GM19238 (cell line): Measurements from ENCODE around the gene REV1.
"Not testable (repeated sequence)": the region's sequence is repeated elsewhere in the genome, so short reads cannot be mapped to it uniquely, and the experiment has no call there.

Experiments used
- DNase-seq: peaks from one replicate; pipeline ENCODE4 v3.0.0; 2011; ENCODE audit warnings: low spot score; ENCODE audit not compliant: insufficient read length

The REV1 gene

DNA sequence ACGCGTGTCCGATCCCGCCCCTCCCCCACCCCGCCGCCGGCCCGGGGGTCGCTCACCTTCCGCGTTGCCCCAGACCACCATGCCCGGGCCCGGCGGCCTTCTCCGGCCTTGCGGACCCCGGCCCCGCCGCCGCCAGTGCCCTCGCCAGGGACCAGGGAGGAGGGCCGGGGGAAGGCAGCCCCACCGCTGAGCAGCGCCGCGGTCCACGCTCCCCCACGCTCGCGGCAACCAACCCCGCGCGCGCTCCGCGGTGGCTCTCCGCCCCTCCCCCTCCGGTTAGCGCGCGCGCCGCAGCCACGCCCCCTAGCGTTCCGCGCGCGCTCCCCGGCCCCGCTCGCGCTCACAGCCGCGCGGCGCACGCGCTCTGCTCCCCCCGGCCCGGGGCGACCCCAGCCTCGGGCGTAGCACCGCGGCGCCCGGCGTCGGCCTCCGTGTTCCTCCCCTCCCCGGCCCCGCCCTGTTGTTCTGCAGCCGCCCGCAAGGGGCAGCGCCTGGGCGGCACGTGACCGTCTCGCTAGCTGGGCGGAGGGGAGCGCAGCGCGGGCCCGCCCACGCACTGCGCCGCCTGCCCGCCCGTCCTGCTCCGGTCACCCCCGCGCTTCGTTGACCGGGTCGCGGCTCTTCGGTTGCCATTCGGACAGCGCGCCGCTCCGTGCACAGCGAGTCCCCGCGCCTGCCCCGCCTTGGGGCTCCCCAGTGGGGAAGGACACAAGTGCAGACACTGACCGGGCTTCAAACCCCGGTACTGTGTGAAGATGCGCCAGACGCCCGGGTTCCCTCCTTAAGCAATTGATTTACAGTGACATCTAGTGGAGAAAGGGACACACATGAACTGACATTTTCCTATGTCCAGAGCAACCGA is at the start of gene REV1:
Gene REV1 (minus strand): TSS at position 257 of the 862 bp plus-strand sequence. CDS start 25,042 bp downstream, outside the sequence.
- peak; percentile 91 for DNase-seq

DNA sequence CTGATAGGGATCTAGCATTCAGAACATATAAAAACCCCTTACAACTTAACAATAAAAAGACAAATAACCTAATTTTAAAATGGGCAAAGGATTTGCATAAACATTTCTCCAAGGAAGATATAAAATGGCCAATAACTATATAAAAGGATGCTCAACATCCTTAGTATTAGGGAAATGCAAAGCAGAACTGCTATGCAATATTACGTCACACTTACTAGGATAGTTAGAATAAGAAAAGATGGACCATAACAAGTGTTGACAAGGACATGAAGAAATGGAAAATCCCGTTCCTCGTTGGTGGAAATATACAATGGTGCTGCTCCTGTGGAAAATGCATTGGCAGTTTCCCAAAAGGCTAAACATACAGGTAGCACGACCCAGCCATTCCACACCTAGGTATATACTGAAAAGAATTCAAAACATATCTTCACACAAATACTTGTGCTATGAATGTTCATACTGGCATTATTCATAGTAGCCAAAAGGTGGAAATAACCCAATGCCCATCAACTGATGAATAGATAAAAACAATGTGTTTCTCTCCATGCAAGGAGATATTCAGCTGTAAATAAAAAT is 48.2 kb upstream of the REV1 start:
- no peak for DNase-seq

DNA sequence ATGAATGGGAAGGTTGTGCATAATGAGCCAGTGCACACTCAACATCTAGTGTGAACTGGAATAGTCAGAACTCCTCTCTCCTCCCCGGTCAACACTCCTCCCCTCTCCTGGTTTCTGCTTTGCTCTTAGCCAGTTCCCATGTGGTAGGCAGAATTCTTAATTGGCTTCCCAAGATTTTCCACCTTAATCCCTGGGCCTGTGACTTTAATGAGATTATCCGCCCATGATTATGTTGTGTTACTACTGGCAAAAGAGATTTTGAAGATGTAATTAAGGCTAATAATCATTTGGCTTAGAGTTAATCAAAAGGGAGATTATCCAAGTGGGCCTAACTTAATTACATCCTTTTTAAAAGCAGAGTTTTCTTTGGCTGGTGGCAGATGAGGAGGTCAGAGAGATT is 34.2 kb upstream of the REV1 start:
- DNase-seq: no peak

DNA sequence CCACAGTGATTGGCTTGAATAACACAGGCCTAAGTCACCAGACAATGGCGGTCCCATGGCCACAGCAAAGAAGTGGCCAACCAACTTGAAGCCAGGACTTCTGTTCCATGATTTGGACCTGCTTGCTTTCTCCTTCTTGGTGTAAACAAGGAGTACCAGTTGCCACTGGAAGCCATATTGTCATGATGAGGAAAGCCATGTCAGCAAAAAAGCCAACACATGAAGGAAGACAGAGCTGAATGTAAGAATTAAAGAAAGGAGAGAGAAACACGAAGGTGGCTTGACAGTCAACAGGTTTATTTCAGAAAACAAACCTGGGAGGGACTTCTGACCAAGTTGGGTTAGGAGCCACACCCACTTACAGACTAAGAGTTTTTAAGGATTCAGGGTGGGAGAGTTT is 32.3 kb upstream of the REV1 start:
- no peak for DNase-seq

DNA sequence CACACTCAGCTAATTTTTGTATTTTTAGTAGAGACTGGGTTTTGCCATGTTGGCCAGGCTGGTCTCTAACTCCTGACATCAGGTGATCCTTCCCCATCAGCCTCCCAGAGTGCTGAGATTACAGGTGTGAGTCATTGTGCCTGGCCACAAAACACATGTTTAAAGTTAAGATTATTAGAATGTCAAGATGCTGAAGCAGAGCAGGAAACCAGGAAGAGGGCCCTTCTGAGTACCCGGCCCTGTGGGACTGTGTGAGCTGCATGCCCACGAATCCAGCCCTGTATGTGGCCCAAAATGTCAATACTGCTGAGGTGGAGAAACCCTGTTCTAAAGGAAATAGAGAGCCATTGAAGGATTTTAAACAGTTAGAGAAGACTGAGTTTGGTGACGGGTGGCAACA is 31.0 kb upstream of the REV1 start:
- DNase-seq: no peak

DNA sequence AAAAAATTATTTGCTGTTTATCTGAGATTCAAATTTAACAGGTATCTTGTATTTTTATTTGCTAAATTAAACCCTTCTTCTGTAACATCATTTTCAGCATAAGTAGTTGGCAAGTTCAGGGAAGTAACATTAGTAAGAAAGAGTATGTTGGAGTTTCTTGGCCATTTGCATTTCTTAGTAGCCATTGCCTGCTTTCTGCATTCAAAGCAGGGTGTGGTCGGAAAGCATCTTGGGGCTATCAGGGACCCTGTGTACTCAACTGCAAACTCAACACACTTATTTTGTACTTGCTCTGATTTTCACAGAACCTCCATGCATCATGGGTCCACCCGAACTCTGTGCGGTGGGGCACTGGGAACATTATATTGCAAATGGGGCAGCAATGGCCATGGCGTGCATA is 30.4 kb upstream of the REV1 start:
- DNase-seq: no peak

DNA sequence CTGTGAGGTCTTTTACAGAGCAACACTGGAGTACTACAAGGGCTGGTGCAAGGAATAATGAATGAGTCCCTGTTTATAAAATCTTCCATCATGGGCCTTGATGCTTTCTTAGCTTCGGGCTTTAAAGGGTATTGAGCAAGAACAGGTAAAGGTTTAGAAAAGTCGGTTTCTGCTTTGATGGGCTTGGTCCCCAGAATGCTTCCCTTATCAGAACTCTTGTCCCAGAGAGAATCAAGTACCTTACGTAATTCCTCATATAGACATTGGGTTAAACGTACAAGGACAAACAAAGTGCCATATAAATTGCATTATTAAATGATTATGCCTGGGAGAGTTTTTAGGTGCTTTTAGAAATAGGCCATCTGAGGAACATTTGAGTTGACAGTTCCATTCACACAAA is 24.5 kb upstream of the REV1 start:
- no peak for DNase-seq

DNA sequence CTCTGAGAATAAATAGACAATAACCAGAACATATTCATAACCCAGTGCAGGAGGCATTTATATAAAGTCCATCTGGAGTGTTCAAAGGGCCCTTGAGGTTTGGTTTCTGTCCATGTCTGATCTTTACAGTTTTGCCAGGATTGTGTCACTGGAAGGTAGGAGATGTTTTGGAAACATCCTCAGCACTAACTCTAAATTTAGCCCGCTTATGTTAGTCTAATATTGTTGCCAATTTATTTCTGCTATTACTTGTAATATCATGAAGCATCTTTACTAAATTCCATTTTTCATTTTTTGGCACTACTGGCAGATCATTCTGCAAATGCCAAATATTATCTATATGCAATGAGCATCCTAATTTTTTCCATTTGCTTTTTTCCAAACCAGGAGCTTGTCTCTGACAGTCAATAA is 22.4 kb upstream of the REV1 start:
- DNase-seq: no peak

DNA sequence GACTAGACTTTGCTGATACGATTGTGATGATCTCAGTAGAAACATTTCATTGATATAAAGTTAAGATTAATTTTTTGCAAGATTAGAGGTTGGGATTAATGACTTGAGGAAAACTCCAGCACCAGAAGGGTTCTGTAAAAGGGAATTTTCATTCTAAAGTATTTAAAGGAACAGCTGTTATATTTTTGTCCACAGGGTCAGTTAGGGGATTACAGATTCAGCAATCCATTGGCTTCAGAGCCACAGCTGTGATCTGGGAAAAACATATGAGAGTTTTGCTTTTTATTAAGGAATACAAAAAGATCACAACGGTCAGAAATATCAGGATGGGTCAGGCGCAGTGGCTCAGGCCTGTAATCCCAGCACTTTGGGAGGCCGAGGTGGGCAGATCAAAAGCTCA is 19.6 kb upstream of the REV1 start:
- no peak for DNase-seq

DNA sequence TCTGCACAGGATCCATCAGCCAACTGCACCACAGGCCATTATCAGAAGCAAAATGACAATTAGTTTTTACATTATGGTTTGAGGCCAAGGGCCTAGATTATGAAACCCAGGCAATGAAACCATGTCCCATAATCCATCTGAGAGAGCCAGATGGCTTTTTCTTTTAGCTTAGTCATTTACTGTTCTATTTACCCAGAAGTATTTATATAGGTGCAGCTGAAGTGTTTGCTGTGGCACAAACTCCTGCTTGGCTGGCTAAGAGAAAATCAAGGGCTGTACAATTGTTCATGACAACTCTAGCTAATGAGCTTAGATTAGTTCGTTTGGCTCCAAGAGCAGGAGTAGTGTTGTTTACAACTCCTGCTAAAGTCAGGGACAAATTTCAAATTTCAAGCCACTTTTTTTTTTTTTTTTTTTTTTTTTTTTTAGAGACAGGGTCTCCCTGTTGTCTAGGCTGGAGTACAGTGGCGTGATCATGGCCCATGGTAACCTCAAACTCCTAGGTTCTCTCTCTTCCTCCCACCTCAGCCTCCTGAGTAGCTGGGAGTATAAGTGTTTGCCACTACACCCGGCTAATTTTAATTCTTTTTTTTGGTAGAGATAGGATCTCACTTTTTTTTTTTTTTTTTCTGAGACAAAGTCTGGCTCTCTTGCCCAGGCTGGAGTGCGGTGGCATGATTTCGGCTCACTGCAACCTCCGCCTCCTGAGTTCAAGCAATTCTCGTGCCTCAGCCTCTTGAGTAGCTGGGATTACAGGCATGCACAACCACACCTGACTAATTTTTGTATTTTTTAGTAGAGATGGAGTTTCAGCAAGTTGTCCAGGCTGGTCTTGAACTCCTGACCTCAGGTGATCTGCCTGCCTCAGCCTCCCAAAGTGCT is 18.4 kb upstream of the REV1 start:
- no peak for DNase-seq

DNA sequence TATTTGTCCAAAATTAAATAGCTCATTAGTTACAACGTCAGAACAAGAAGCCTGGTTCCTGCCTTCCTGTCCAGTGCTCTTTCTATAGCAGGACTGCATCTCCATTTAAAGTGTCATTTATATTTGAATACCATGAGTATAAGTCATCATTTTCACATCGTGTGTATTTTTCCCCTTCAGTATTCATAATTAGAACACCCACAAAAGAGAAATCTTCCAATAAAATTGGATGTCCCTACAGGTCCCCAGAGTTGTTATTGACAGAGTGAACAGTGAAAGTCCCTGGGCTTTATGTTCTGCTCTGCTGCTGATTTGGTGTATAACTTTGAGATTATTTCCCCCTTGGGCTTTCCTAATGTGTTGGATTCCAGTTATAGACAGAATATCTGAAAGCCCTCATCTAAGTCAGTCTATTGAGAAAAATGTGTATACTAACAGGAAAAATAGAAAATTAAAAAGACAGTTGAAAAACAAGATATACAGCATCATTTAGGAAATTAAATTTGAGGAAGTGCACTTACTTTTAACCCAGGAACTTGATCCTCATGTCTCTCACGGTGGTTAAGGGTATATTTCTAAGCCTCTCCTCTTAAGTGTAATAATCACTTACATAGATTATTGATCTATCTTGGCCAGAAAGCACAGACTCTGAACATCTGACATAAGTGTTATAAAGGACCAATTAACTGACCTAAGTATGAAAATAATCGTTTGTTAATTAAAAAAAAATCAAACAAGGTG is 15.2 kb upstream of the REV1 start:
- no peak for DNase-seq

DNA sequence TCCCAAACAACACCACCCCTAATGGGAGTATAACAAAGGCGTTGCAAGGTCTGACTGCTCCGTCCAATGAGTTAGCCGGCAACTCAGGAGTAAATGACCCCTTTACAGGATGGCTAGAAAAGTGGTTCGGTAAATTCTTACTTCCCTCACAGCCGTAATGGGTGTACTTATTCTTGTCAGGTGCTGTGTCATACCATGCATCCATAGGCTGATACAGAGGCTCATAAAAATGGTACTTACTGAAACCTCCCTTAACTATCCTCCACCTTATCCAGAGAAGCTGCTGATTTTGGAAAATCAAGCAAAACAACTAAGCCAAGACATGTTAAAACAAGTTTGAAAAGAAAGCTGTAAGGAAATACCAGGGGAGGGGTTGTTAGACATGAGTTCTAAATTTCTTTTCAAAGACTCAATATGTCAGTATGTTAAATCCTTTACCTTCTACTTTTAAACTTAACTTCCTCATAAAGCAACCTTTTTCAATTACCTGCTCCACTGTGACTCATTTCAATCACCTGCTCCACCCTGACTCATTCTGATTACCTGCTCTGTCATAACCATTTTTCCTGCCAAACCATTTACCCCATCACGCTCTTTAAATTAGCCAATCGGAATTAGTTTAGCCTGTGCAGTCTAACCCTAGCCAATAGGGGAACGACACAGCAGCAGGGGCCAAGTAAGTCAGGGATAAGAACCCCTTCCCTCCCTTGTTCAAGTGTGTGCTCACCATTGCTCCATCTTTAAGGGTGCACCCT is 14.0 kb upstream of the REV1 start:
- not testable (repeated sequence) for DNase-seq

DNA sequence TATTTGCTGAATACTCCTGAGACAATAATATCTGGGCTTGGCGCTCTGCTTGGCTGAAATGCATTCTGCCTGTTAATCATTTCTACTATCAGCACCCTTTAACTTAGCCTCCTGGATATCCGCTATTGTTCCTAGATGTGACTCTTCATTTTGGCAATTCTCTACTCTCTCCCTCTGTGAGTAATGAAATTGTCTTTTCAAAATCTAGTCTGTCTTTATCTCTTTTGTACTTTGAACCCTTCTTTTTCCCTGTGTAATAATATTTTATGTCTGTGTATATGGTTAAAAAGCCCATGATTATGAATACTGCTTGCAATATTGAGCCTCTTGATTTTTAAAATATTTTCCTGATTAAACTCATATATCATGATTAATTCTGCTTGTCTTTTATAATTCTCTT is 6.2 kb upstream of the REV1 start:
- no peak for DNase-seq

DNA sequence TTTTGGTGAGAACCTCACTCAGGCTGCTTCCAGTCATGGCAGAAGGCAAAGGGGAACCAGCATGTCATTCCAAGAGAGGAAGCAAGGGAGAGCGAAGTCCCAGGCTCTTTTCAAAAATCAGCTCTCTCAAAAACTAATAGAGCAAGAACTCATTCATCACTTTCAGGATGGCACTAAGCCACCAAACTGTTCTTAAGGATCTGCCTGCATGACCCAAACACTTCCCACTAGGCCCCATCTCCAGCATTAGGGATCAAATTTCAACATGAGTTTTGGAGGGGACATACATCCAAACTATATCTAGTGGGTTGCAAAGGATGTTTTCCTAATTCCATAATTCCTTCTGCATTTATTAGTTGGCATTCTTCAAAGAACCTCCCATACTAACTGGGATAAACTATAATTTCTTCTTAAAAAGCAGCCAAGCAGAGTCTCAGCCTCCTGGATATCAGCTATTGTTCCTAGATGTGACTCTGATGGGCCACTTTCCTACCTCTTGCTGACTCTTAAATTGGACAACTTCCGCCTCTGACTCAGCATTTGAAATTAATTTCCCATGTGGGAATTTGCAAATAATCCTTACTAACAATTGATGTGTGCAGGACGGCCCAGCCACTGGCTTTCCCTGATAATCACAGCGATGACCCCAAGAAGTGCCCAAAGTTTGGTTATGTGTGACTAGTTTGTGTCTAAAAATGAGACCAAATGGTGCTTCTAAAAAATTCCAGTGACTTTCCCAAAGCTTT is 5.5 kb upstream of the REV1 start:
- DNase-seq: no peak

DNA sequence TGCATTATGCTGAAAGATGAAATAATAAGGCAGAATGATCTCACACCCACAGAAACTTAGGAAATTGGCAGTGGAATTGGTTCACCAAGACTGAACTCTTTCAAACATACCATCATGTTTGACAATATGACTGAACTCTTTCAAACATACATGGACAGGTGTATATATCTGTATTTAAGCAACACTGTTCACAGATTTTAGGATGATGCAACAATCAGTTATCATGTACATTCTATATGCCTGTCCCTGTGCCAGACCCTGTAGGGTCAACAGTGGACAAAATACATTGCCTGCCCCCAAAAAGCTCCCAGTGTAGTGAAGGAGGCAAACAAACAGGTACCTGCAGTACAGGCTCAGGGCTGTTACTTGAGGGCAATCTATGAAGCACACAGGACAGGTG is 2.9 kb upstream of the REV1 start:
- no peak for DNase-seq

DNA sequence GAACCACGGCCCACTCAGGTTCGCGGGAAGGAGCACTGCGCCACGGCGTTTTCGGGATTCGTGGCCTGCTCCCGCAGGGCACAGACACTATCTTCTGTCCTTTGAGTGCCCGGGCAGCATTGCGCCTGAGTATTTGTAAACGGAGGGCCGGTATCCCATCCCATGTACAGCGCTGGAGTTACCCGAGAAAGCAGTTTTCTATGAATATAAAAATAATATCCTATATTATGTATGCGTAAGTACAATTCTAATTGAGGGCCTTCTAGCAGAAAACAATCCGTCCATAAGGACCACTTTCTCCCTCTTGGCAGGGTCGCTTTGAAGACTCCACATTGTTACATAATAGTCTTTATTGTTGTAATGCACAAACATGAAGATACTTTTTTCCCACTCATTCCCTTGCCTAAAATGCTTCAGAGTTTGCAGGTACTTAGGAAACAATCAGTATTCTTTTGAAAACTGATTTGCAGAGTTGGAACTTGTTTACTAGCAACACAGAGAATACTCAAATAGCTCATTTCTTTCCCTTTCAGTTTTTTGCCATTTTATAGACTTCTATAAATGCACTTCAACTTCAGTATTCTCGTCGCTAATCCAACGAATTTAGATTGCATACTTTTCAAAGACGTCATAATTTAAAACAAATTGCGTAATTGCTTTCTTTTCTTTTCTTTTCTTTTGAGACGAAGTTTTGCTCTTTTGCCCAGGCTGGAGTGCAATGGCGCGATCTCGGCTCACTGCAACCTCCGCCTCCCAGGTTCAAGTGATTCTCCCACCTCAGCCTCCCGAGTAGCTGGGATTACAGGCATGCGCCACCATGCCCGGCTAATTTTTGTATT is 1.0 kb upstream of the REV1 start:
- DNase-seq: no peak

DNA sequence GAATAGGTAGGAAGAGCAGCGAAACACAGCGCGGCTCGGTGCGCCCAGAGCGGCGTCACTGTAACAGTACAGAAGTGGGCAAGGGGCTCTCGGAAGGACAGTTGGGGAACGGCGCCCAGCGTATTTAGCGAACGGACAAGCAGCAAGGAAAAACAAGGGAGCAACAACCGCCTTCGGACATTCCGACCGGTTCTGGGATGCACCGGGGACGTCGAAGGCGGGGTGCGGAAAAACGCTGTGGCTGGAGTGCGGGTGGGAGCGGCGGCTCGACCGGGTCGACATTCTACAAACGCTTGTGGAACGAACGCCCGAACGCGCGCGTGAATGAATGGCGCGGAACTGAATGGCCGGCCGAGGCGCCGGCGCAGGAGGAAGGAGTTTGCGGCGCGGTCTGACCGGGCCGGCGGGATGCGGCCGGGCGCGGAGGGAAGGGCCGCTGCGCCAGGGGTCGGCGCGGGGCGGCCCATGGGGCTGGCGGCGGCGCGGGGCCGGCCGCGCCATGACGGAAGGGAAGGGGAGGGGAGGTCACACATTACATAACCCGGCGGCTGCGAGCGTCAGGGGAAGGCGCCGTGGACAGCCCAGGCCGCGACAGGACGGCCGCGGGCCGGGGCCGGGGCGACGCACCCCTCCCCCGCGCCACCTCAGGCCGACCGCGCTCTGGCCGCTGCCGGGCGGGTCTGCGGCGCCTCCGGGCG is 605 bp downstream of the REV1 start:
- DNase-seq: peak; percentile 61

DNA sequence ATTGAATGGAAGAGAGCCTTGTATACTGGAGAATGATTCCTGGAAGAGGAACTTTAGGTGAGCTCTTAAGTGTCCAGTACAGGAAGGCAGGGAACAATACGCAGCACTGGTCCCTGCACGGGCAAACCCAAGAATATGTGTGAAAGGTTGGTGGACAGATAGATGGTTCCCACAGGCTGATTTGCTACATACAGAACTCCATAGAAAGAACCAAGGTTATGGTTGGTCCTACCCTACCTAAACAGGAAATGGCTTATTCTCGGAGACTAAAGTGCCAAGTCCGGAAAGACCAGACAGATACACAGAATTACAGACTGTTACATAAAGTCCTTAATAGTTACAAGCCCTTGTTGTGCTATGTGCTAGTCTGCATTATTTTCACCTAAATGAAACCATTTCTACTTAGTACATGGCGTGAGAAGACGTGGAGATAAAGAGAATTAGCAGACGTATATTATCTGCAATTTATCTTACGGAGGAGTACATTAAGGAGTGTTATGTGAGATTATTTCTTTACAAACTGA is 1.2 kb downstream of the REV1 start:
- DNase-seq: no peak
